AG09319 (cell line): ENCODE measurements around the gene ARMC2.

Source experiments
- DNase-seq: peaks from one replicate; pipeline ENCODE4 v3.0.0-alpha.2; 2010; ENCODE audit warnings: low read depth; ENCODE audit errors: extremely low read depth
- CTCF ChIP-seq: IDR thresholded peaks from 2 replicates; pipeline ENCODE4 v1.5.1; 2011; ENCODE audit warnings: low read depth, mild to moderate bottlenecking, inconsistent platforms, low read length, moderate library complexity

Gene ARMC2

DNA sequence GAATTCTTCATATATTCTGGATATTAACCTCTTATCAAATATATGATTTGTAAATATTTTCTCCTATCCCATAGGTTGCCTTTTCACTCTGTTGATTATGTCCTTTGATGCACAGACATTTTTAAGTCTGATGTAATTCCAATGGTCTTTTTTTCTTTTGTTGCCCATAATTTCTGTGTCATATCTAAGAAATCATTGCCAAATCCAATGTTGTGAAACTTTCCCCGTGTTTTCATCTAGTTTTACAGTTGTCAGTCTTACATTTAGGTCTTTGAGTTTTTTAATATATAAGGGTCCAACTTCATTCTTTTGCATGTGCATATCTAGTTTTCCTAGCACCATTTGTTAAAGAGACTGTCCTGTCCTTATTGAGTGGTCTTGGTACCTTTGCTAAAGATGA is 134.9 kb downstream of the ARMC2 start:
- no peak for TF ChIP-seq CTCF
- DNase-seq, result no peak

GRCh38 chr6:108985301-108985700 is 137.1 kb downstream of the ARMC2 start:
- no peak for DNase-seq
- TF ChIP-seq CTCF, result no peak

- no peak for DNase-seq
- no peak for TF ChIP-seq CTCF
These were observed 138.9 kb downstream of the ARMC2 start for GRCh38 chr6:108987156-108987555.

- no peak for TF ChIP-seq CTCF
- no peak for DNase-seq
These were observed 140.1 kb downstream of the ARMC2 start for GRCh38 chr6:108988296-108988695.

GRCh38 chr6:108988765-108989164 is 140.5 kb downstream of the ARMC2 start:
- DNase-seq, result no peak
- no peak for TF ChIP-seq CTCF

- TF ChIP-seq CTCF, result no peak
- no peak for DNase-seq
These were observed 141.5 kb downstream of the ARMC2 start for GRCh38 chr6:108989700-108990099.

DNA sequence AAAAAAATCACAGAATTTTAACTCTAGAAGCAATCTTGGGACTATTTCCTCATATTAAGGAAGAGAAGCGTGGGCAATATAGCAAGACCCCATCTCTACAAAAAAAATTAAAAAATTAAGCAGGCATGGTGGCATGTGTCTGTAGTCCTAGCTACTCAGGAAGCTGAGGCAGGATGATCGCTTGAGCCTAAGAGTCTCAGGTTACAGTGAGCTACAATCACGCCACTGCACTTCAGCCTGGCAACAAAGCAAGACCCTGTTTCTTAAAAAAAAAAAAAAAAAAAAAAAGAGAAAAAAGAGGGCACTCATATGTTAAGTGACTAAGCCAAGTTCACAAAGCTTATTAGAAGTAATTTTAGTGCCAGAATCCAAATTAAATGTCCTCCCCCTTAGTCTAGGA is 145.7 kb downstream of the ARMC2 start:
- no peak for TF ChIP-seq CTCF
- DNase-seq, result no peak
